GM19452 (cell line): ENCODE measurements around the gene CACTIN.

ENCODE experiments used
- ATAC-seq: cut with Tn5 transposase; IDR thresholded peaks from one replicate; pipeline ENCODE4 v1.9.1; 2021; ENCODE audit not compliant: unreplicated experiment

The CACTIN gene

GRCh38 chr19:3664879-3665642 is 38.5 kb upstream of the CACTIN start:
- no peak for ATAC-seq

- ATAC-seq, result no peak
Measured at GRCh38 chr19:3663838-3664237, 37.2 kb upstream of the CACTIN start.

GRCh38 chr19:3661284-3662238 is 35.0 kb upstream of the CACTIN start:
- no peak for ATAC-seq

- no peak for ATAC-seq
Measured at GRCh38 chr19:3660493-3661219, 34.1 kb upstream of the CACTIN start.

GRCh38 chr19:3659746-3660112 is 33.1 kb upstream of the CACTIN start:
- no peak for ATAC-seq

GRCh38 chr19:3658870-3659745 is 32.5 kb upstream of the CACTIN start:
- ATAC-seq, result no peak

- ATAC-seq, result no peak
Measured at GRCh38 chr19:3658004-3658869, 31.6 kb upstream of the CACTIN start.

- ATAC-seq, result no peak
Measured at GRCh38 chr19:3657395-3657769, 30.8 kb upstream of the CACTIN start.

- no peak for ATAC-seq
Measured at GRCh38 chr19:3656747-3657394, 30.3 kb upstream of the CACTIN start.

- no peak for ATAC-seq
Measured at GRCh38 chr19:3656073-3656746, 29.6 kb upstream of the CACTIN start.

GRCh38 chr19:3655402-3656072 is 28.9 kb upstream of the CACTIN start:
- no peak for ATAC-seq

GRCh38 chr19:3653865-3654513 is 27.4 kb upstream of the CACTIN start:
- ATAC-seq, result no peak

GRCh38 chr19:3653081-3653795 is 26.6 kb upstream of the CACTIN start:
- ATAC-seq, result no peak

- no peak for ATAC-seq
Measured at GRCh38 chr19:3652422-3652821, 25.8 kb upstream of the CACTIN start.

- ATAC-seq, result no peak
Measured at GRCh38 chr19:3651684-3652083, 25.1 kb upstream of the CACTIN start.

GRCh38 chr19:3649888-3650287 is 23.3 kb upstream of the CACTIN start:
- no peak for ATAC-seq
